HG03442 (cell line): ENCODE data around the gene CNTNAP5.
"Not testable (repeated sequence)": the region's sequence is repeated elsewhere in the genome, so short reads cannot be mapped to it uniquely, and the experiment has no call there.

Source experiments
- ATAC-seq: cut with Tn5 transposase; IDR thresholded peaks from one replicate; pipeline ENCODE4 v1.9.1; 2021; ENCODE audit warnings: mild to moderate bottlenecking, moderate library complexity; ENCODE audit not compliant: unreplicated experiment

Gene CNTNAP5

DNA sequence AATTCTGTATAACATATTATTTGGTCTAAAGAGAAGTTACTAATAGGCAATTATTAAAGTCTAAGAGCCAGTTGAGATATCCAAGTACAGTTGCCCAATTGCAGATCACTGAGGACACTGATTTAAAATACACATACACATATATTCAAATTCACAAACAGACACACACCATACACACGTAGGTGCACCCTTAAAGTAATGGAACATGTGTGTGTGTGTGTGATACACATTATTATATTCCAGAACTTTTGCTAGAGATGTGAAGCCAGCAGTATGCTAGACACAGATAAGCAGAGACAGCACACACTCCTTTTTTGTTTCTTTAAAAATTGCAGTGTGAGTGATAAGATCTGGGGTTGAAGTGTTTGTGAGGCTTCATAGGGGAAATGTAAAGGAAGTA, 292.5 kb downstream of the CNTNAP5 start:
- ATAC-seq, result no peak

DNA sequence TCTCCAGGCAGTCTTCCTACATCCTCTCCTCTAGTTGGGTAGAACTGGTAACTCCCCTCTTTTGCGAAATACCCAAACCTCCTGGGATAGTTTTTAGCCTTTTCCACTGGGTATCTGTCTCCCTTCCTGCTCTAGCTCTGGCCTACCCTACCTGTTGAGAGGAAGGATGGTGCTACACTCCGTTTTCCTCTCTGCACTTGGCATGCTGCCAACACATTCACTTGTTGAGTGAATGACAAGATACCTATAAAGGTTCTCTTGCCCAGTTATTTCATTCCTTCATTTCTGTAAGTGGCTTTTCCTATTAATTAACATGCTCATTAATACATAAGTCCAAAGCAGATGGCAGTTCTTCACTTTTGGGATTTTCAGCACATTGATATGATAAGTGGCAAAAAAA, 293.8 kb downstream of the CNTNAP5 start:
- no peak for ATAC-seq

DNA sequence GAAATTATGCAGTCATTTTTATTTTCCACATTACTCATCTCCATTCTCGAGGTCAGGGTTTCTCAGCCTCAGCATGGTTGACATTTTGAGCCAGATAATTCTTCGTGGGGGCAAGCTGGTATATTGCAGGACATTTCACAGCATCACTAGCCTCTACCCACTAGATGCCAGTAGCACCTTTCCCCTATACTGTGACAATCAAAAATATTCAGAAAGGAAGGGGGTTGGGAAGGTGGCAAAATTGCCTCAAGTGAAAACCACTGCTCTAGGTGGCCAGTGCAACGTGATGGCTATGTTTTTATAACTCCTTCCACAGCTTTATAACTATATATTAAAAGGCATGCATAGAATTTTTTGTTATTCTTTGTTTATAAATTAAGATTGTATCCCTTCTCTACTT, 294.5 kb downstream of the CNTNAP5 start:
- ATAC-seq, result no peak

DNA sequence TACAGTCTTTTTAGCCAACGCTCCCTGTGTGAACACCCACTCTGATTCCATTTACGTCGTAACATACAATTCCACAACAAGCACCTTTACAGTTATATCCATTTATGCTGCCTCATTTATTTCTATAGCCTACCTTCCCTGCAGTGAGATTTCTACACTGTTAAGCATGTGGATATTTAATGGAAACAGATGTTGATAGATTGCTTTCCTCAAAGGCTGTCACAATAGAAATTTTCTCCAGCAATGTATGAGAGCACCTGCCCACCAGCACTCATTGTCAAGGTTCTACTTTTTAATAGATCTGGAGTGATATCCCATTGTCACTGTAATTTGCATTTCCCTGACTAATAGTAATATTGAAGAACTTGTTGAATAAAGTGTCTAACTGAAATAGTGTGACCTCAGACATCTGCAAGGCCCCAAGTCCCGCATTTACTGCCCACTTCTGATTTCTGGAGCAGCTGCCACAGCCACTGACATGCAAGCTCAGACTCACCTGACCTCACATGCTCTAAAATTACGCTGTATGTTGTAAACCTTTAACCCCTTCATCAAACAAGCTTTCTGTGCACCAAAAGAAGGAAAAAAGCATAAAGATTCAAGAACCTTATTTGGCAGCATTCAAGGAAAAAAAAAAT, 295.1 kb downstream of the CNTNAP5 start:
- ATAC-seq, result no peak

DNA sequence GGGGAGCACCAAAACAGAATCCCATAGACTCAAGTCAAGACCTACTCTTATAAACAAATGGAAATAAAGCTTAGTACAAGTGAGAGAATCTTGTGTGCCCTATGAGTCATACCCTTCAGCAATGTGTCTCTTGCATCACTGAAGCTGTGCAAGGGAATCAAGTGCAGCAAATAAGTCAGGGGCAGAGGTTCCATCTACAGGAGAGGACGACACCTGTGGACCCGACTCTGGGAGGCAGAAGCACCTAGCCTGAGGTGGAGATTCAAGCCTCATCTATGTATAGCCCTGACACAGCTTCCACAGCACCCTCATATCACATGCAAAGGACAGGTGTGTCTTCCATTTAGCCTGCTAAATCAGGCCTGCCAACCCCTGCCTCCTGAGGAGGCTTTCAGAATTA, 298.2 kb downstream of the CNTNAP5 start:
- no peak for ATAC-seq

DNA sequence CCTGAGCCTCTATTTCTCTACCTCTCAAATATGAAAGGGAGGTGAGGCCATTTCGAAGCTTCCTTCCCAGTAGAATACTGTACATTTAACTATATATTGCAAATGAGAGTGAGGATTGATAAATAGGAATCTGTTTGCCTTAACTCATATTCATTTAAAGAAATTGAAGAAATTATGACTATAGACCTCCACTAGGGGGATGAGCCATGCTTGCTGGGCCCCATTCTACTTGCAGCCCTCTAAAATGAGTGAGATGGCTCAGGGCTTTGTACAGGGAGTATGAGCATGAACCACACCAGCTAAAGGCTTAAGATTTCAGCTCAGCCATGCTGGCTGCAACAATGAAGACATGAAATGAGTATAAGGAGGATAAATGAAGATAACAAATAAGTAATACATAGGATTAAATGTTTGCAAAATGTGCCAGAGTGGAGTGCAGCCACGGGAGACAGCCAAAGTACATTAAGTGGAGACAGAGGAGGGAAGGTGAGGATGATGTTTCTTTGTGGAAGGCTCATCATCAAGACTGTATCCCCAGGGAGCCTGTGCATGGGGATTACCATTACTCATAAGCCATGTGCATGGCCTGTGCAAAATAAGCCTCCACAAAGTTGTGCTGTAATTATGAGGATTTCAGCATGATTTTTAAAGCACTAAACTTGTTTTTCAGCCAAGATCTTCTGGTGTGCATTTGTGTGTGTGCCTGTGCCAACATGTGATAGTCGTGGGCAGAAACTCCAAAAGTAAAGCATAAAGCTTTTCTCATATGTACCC, 300.8 kb downstream of the CNTNAP5 start:
- ATAC-seq, result no peak

DNA sequence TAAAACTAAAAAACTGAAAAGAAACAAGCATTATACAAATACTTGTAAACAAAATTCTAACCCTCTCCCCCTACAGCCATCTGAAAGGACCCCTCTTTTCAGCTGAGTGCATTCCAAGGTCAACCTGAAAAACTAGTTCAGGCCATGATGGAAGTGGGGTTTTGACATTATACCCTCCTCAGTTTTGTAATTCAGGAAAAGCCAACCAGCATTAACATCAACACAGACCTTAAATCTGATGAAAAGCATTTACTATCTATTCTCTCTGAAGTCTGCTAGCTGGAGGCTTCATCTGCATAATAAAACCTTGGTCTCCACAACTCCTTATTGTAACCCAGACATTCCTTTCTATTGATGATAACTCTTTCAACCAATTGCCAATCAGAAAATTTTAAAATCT, 302.2 kb downstream of the CNTNAP5 start:
- no peak for ATAC-seq

DNA sequence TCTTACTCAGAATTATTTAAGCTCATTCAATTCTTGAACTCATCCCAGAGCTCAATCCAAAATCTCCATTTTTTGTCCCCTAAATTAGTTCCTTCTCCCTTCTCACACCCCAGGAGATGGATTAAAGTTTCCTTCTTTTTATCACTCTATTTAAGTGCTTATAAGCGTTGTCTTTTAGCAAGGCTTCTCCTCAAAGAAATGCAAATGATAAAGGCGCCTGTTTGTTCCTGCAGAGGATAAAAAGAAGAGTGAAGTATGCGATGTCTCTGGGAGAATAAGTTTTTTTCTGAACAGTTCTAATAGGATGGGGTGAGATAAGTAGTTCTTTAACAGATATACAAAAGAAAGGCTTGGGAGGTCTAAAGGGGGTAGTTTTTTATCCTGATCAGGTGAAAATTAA, 303.3 kb downstream of the CNTNAP5 start:
- ATAC-seq, result no peak

DNA sequence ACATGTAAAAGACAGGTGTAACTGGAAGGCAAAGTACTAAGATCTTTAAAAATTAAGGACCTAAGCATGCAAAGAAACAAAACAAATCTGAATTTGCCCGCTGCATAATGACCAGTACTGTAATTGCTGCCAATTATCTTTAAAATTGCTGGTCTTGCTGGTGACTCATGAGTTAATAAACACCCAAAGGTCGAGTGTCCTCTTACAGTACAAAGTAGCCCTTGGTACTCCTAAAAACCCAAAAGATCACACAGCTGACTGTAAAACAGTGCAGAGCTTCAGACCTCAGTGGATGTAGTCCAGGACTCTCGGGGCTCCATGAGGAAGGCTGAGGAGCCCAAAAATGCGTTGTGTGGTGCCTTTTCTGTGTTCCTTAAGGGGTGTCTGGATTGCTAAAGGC, 308.7 kb downstream of the CNTNAP5 start:
- no peak for ATAC-seq

DNA sequence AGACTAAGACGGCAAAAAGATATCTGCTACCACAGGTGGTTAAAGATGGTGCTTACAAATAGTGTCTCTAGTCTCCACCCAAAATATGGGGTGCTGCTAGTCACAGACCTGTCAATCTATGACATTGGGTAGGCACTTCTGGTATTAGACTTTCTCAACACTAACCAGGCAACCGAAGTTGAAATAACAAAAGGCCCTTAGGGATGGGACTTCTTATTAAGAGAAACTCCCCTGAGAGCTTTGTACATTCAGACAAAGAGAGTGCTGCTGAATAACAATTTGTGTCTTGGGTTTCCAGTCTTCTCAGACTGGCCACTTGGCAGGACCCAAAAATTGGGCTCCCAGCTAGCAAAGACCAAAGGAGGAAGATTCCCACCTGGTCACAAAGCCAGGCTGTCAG, 310.0 kb downstream of the CNTNAP5 start:
- ATAC-seq, result no peak

DNA sequence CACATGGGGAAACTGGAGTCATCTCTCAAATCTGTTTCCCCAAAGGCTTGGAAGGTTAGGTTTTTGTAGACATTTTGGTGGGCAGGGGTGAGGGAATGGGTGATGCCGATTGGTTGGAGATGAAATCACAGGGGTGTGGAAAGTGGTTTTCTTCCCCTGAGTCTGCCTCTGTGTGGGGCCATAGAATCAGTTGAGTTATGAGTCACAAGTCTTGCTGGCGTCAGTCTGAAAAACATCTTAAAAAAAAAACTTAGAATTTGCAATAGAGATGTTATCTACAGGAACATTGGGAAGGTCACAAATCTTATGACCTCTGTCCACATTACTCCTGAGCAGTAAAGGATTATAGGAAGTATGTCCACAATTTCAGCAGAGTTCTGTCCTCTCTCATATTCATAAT, 314.6 kb downstream of the CNTNAP5 start:
- no peak for ATAC-seq

DNA sequence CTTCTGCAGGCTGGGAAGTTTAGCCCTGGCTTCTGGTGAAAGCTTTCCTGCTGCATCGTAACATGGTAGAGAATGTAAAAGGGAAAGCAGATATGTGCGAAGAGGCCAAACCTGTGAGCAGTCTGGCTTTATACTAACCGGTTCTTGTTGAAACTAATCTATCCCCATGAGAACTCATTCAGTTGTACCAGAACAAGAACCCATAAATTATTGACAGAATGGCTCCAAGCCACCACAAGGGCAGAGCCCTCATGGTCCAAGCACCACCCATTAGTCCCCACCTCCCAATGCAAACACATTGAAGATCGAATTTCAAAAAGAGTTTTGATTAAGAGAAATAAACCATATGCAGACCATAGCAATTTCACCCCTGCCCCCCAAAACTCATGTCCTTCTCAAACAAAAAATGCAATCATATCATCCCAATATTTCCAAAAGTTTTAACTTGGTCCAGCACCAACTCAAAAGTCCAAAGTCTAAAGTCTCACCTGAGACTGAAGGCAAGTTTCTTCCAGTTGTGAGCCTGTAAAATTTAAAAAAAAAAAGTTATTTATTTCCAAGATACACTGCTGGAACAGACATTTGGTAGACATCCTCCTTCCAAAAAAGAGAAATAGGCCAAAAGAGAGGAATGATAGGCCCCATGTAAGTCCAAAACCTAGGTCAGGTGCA, 318.9 kb downstream of the CNTNAP5 start:
- no peak for ATAC-seq

DNA sequence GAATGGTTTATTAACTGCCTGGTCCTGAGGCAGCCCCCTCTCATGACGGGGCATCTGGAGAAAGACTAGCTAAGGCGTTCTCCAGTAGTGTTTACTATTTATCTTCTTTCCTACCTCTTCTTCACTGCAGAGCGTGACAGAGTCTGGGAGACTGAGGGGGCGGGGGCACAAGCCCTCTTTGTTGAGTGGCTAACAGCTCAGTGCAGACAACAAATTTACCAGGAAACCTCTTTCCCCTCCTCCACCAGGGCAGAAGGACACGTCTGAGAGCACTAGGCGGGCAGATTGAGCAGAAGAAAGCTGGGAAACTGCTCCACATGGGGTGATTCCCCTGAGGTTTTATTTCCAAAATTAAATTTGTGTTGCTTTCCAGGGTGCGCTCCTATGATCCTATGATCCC, 322.1 kb downstream of the CNTNAP5 start:
- ATAC-seq, result no peak

DNA sequence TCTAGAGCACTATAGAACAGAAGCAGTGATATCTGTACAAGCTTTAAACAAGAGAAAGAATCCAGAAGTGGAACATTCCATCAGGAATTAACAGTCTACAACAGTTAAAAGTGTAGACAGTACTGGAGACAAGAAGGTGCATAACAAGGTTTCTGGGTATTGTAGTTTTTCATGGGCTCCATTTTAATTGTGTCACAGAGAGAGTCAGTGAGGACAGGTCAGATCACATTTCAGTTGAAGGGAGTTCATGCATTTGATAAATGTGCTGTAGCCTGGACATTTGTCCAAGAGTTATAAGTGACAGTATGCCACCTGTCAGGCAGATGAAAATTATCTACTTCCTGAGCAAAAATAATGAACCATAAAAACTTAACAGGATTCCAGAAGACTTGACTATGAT, 328.6 kb downstream of the CNTNAP5 start:
- ATAC-seq, result no peak

DNA sequence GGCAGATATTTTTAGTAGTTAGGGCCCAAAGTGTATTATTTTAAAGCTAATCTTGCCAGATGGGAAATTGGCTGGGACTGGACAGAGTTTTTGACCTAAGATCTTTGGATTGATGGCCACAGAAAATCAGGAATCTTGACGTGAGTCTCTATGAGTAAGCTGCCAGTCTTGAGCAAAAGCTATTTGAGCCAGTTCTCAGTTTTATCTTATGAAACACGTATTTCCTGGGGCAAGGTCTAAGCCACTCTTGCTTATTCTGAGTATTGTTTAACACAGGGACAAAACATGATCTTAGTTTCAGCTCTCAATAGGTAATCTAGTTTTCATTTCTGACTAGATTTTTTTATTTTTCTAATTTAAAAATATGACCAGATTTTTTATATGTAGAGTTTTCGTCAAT, 329.4 kb downstream of the CNTNAP5 start:
- ATAC-seq, result no peak

DNA sequence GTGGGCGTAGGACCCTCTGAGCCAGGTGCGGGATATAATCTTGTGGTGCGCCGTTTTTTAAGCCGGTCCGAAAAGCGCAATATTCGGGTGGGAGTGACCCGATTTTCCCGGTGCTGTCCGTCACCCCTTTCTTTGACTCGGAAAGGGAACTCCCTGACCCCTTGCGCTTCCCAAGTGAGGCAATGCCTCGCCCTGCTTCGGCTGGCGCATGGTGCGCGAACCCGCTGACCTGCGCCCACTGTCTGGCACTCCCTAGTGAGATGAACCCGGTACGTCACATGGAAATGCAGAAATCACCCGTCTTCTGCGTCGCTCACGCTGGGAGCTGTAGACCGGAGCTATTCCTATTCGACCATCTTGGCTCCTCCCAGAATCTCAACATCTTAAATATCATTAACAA, 336.9 kb downstream of the CNTNAP5 start:
- not testable (repeated sequence) for ATAC-seq

DNA sequence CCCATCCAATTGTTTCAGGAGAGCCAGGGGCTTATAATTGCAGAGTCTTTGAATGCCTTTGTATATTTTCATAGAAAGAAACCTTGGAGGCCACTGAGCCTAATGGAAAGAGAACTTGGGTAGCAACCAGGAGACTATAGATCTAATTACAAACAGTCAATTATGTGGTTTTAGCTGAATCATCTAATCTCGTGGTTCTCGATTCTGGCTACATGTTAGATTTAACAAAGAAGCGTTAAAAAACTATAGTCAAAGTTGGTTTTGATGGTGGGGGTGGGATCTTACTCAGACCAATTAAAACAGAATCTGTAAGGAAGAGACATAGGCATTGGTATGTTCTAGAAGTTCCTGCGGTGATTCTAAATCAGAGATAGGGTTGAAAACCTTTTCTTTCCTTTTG, 344.1 kb downstream of the CNTNAP5 start:
- ATAC-seq, result no peak

DNA sequence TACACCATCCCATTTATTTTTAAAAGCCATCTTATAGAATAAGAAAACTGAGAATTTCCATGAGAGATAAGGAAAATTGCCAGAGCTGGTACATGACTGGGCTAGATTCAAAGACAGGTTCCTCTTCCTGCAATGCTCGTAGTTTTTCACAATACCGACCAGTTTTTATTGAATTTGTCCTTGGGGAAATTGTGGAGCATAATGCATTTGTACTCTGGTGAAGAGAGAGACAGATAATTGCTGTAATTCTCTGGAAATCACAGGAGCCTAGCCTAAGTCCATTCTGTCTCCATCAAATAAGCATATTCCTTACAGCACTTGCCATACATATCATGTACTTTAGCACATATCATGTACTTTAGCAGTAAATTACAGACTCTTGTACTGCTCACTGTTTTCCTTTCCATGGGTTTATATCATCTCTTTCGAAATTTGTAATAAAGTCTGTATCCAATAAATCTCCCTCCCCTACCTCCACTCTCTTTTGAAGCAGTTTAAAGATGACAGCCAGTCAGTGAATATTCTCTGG, 355.2 kb downstream of the CNTNAP5 start:
- ATAC-seq, result no peak

DNA sequence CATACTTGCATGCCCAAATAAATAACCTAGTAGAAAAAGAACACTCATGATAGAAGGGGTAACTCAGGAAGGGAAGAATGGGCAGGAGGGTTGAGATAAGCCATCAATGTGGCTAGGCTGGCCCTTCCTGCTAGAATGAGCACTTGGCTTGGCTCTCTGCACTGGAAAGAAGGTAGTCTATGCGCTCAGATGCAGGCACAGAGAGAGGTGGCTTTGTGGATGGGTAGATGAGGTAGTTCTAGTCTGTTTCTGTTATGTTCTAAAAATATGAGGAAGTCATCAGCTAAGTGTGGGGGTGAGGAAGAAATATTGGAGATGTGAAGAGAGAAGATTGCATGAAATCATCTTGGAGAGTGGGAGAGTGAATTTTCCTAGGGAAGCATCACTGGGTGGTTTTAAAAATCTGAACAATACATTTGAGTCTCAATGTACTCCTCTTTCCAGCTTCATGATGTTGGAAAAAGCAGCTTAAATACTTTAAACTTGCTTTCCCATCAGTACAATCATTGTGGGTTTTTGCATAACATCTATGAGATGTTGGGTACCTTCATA, 357.1 kb downstream of the CNTNAP5 start:
- no peak for ATAC-seq

DNA sequence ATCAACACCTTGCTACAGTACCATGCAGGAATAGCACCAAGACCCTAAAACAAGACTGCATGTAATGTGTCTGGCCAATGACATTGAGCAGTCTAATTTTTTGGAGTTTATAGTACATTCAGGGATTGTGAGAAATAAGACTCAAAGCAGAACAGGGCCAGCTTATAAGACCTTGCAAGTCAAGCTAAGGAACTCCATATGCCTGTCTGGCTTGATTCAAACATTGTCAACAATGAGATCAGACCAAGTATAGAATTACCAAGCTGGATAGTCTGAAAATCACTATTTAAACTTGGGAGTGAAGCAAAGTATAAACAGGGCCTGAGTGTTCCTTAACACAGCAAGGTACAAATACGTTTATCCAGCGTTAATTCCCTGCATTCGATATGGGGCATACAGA, 370.9 kb downstream of the CNTNAP5 start:
- no peak for ATAC-seq

DNA sequence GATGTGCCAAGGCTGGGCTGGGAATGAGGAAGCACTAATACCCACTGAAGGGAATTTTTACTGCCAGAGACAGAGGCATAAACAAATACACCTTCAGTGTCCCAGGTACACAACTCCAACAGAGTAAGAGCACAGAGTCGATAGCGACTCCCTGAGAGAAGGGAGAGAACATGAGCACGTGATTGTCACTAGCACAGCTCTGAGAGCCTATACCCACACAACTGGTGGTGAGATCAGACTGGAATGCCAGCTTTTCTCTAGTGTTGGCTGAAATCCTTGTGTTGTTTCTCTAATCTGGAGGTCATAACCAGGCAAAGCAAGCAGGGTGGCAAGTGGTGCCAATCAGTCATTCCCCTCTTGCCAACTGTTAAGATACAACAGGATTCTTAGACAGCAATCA, 377.2 kb downstream of the CNTNAP5 start:
- ATAC-seq, result no peak
